HepG2 (cell line): ENCODE data around the gene TFEB. TPM values are rescaled to one million over a fixed set of nuclear protein-coding genes. Genes with fewer than 3 reads are reported as not detected.

ENCODE experiments used
- HNRNPUL1 ChIP-seq: fragments of 200-400 bp; formaldehyde crosslinking; IDR thresholded peaks from 2 replicates; pipeline ENCODE4 v1.6.1; 2017; ENCODE audit warnings: low read depth, mild to moderate bottlenecking, low read length, moderate library complexity
- IRX3 ChIP-seq: sonication (generic); formaldehyde crosslinking; IDR thresholded peaks from 2 replicates; pipeline ENCODE4 v1.8.1; 2023; ENCODE audit warnings: mild to moderate bottlenecking, low read depth, missing genetic modification reagents, borderline replicate concordance
- MAFF ChIP-seq: IDR thresholded peaks from 2 replicates; pipeline ENCODE4 v1.6.1; 2011; ENCODE audit warnings: low read depth, low read length, improper control_type of control experiment
- MTF1 ChIP-seq: sonication (generic); formaldehyde crosslinking; IDR thresholded peaks from 2 replicates; pipeline ENCODE4 v1.5.0; 2020; ENCODE audit warnings: missing genetic modification reagents
- NFRKB ChIP-seq: fragments of 450-650 bp; IDR thresholded peaks from 2 replicates; pipeline ENCODE4 v1.6.1; 2017
- RARG ChIP-seq: sonication (generic); formaldehyde crosslinking; IDR thresholded peaks from 2 replicates; pipeline ENCODE4 v1.4.0; 2020; ENCODE audit warnings: low read depth, mild to moderate bottlenecking, missing genetic modification reagents
- YEATS4 ChIP-seq: sonication (generic); formaldehyde crosslinking; IDR thresholded peaks from 2 replicates; pipeline ENCODE4 v1.4.0; 2020; ENCODE audit warnings: missing genetic modification reagents, borderline replicate concordance
- ZFP41 ChIP-seq: sonication (generic); formaldehyde crosslinking; IDR thresholded peaks from 2 replicates; pipeline ENCODE4 v1.4.0; 2020; ENCODE audit warnings: mild to moderate bottlenecking, missing genetic modification reagents, borderline replicate concordance
- ZFP62 ChIP-seq: sonication (generic); formaldehyde crosslinking; IDR thresholded peaks from 2 replicates; pipeline ENCODE4 v1.4.0; 2020; ENCODE audit warnings: missing genetic modification reagents
- ZNF260 ChIP-seq: sonication (generic); formaldehyde crosslinking; IDR thresholded peaks from 2 replicates; pipeline ENCODE4 v1.4.0; 2020; ENCODE audit warnings: missing genetic modification reagents, low read depth, mild to moderate bottlenecking, borderline replicate concordance
- ZNF652 ChIP-seq: IDR thresholded peaks from 2 replicates; pipeline ENCODE4 v1.6.1; 2016; ENCODE audit warnings: low read depth, borderline replicate concordance
- ZNF703 ChIP-seq: sonication (generic); formaldehyde crosslinking; IDR thresholded peaks from 2 replicates; pipeline ENCODE4 v1.5.1; 2020; ENCODE audit warnings: missing genetic modification reagents, mild to moderate bottlenecking, moderate library complexity, borderline replicate concordance
- ZSCAN25 ChIP-seq: sonication (generic); formaldehyde crosslinking; IDR thresholded peaks from 2 replicates; pipeline ENCODE4 v1.8.0; 2022; ENCODE audit warnings: mild to moderate bottlenecking, missing genetic modification reagents
- polyA plus RNA-seq, 8 experiments: library from polyadenylated mRNA; depleted of rRNA in 3 of 8; stranded (reverse) in 7 of 8; unstranded in 1 of 8; fragments of >200 nt; fragmentation: Illumina TruSeq in 4 of 8; extraction: Trizol in 4 of 8; gene quantifications; 2 replicates each; pipeline versions ENCODE4 v1.2.1 to v1.2.3, GENCODE V29; 2011 to 2016; ENCODE audit warnings: low read depth in 4 of 8, missing spikeins in 1 of 8, mixed read lengths in 1 of 8; ENCODE audit not compliant: insufficient read depth in 1 of 8
- total RNA-seq, 5 experiments: library from RNA; depleted of rRNA; stranded (reverse); fragments of >200 nt; fragmentation: Illumina TruSeq; extraction: Trizol; gene quantifications; 2 replicates each; pipeline ENCODE4 v1.2.3, GENCODE V29; 2016; ENCODE audit warnings: low read depth in 1 of 5
- TF ChIP-seq, protein P1 (sequence below): fragments of 450-650 bp; IDR thresholded peaks from 2 replicates; pipeline ENCODE4 v1.6.1; 2016
- TF ChIP-seq, protein P2 (sequence below): sonication (generic); formaldehyde crosslinking; IDR thresholded peaks from 2 replicates; pipeline ENCODE4 v1.8.1; 2022; ENCODE audit warnings: mild to moderate bottlenecking, missing genetic modification reagents
- TF ChIP-seq, protein P3 (sequence below): sonication (generic); formaldehyde crosslinking; IDR thresholded peaks from 2 replicates; pipeline ENCODE4 v1.5.1; 2020; ENCODE audit warnings: mild to moderate bottlenecking, missing genetic modification reagents, moderate library complexity
- TF ChIP-seq, protein P4 (sequence below): sonication (generic); formaldehyde crosslinking; IDR thresholded peaks from 2 replicates; pipeline ENCODE4 v1.4.0; 2020; ENCODE audit warnings: missing genetic modification reagents, low read depth, mild to moderate bottlenecking, borderline replicate concordance
- TF ChIP-seq, protein P5 (sequence below): sonication (generic); formaldehyde crosslinking; IDR thresholded peaks from 2 replicates; pipeline ENCODE4 v1.8.1; 2023; ENCODE audit warnings: mild to moderate bottlenecking, moderate library complexity, missing genetic modification reagents

Gene TFEB
- total and polyA plus RNA-seq, 2 of the 13 experiments (the other 11 are each of a cell fraction or from before 2014, with no cell fraction given) = 13.3 to 18.7 TPM

DNA sequence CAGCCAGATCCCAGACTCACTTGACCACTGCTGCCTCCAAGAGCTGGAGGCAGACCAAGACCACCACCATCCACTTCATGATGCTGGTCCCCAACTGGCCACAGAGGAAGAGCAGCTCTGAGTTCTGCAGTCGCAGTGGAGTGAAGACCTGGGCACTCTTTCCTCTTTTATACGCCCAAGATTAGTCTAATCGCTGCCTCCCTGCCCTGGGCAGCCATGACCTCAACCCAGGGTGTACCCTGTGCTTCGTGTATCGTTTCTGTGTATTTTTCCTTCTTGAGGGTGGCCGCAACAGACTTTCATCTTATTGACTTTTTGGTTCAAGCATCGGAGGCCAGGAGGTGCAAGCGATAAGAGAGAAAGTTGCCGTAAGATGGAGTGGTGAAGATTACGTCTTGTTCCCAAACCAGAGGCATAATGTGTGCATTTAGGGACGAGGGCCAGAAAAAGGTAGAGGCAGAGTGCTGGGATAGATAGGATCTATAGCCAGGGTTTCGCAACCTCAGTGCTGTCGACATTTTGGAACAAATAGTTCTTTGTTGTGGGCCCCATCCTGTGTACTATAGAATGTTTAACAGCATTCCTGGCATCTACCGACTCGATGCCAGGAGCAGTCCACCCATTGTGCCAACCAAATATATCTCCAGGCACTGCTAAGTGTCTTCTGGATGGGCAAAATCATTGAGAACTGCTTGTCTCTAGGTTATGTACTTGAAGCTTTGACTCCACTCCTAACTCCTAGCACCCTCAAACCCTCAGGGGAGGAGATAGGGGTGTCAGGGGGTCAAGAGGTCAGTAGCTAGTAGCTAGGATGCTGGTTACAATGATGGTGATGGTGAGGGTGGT lies 12.1 kb upstream of the TFEB start, which contains the start of gene PGC (continued):
- TF ChIP-seq ZFP41 (peak; percentile 61; the same call in 1 of the 2 replicates), ZSCAN25 (no peak; the same call in 1 of the 2 replicates), ZNF260 (CRISPR knock-in tag) (no peak), YEATS4 (CRISPR knock-in tag) (peak; percentile 74), MAFF (no peak), NFRKB (no peak), IRX3 (CRISPR knock-in tag) (0 out of 2 replicates have a peak, but pooled peaks have one; percentile 70), ZNF703 (no peak), ZNF652 (no peak), ZFP62 (CRISPR knock-in tag) (no peak), MTF1 (no peak), RARG (CRISPR knock-in tag) (no peak), HNRNPUL1 (no peak)
- TF ChIP-seq, protein P1, sequence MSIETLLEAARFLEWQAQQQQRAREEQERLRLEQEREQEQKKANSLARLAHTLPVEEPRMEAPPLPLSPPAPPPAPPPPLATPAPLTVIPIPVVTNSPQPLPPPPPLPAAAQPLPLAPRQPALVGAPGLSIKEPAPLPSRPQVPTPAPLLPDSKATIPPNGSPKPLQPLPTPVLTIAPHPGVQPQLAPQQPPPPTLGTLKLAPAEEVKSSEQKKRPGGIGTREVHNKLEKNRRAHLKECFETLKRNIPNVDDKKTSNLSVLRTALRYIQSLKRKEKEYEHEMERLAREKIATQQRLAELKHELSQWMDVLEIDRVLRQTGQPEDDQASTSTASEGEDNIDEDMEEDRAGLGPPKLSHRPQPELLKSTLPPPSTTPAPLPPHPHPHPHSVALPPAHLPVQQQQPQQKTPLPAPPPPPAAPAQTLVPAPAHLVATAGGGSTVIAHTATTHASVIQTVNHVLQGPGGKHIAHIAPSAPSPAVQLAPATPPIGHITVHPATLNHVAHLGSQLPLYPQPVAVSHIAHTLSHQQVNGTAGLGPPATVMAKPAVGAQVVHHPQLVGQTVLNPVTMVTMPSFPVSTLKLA = no peak
- TF ChIP-seq, protein P2, sequence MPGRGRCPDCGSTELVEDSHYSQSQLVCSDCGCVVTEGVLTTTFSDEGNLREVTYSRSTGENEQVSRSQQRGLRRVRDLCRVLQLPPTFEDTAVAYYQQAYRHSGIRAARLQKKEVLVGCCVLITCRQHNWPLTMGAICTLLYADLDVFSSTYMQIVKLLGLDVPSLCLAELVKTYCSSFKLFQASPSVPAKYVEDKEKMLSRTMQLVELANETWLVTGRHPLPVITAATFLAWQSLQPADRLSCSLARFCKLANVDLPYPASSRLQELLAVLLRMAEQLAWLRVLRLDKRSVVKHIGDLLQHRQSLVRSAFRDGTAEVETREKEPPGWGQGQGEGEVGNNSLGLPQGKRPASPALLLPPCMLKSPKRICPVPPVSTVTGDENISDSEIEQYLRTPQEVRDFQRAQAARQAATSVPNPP (CRISPR knock-in tag) = peak; percentile 89; the same call in 1 of the 2 replicates
- TF ChIP-seq, protein P3, sequence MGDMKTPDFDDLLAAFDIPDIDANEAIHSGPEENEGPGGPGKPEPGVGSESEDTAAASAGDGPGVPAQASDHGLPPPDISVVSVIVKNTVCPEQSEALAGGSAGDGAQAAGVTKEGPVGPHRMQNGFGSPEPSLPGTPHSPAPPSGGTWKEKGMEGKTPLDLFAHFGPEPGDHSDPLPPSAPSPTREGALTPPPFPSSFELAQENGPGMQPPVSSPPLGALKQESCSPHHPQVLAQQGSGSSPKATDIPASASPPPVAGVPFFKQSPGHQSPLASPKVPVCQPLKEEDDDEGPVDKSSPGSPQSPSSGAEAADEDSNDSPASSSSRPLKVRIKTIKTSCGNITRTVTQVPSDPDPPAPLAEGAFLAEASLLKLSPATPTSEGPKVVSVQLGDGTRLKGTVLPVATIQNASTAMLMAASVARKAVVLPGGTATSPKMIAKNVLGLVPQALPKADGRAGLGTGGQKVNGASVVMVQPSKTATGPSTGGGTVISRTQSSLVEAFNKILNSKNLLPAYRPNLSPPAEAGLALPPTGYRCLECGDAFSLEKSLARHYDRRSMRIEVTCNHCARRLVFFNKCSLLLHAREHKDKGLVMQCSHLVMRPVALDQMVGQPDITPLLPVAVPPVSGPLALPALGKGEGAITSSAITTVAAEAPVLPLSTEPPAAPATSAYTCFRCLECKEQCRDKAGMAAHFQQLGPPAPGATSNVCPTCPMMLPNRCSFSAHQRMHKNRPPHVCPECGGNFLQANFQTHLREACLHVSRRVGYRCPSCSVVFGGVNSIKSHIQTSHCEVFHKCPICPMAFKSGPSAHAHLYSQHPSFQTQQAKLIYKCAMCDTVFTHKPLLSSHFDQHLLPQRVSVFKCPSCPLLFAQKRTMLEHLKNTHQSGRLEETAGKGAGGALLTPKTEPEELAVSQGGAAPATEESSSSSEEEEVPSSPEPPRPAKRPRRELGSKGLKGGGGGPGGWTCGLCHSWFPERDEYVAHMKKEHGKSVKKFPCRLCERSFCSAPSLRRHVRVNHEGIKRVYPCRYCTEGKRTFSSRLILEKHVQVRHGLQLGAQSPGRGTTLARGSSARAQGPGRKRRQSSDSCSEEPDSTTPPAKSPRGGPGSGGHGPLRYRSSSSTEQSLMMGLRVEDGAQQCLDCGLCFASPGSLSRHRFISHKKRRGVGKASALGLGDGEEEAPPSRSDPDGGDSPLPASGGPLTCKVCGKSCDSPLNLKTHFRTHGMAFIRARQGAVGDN (CRISPR knock-in tag) = peak; percentile 72
- TF ChIP-seq, protein P4, sequence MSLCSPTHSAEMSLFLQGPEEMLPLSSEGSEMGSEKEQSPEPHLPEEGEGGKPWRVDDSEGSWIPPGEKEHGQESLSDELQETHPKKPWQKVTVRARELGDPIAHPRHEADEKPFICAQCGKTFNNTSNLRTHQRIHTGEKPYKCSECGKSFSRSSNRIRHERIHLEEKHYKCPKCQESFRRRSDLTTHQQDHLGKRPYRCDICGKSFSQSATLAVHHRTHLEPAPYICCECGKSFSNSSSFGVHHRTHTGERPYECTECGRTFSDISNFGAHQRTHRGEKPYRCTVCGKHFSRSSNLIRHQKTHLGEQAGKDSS (CRISPR knock-in tag) = peak; percentile 83
- TF ChIP-seq, protein P5, sequence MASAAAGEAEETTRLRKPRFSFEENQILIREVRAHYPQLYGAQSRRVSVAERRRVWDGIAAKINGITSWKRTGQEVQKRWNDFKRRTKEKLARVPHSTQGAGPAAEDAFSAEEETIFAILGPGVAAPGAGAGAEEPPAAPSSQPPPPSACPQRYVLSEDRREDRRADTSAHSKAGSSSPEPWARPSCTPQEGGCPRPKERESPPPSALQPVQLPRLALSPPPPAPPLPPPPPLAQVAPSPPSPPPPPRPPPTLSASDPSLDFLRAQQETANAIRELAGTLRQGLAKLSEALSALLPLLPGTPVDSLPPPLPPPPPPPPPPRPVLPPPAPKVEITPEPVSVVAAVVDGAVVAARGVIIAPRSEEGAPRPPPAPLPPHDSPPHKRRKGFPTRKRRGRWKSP = peak; percentile 90
